Ascending aorta (tissue), 2 donors: ENCODE data around the gene EZR. TPM values are rescaled to one million over a fixed set of nuclear protein-coding genes. Genes with fewer than 3 reads are reported as not detected.
"Not testable (repeated sequence)": the region's sequence is repeated elsewhere in the genome, so short reads cannot be mapped to it uniquely, and the experiment has no call there.

Experiments
- DNase-seq, 2 donors: peaks; one replicate each; pipeline ENCODE4 v3.0.0-alpha.2; 2019; ENCODE audit warnings: low spot score in 2 of 2
- H3K27ac ChIP-seq, 2 donors: fragments of 200-600 bp; sonication (generic); one replicate each; pipeline ENCODE4 v1.5.1; 2016 to 2017; ENCODE audit warnings: mild to moderate bottlenecking in 1 of 2
- H3K27me3 ChIP-seq: fragments of 200-600 bp; sonication (generic); one replicate; pipeline ENCODE4 v1.5.1; 2017
- H3K36me3 ChIP-seq, 2 donors: fragments of 200-600 bp; sonication (generic); one replicate each; pipeline ENCODE4 v1.5.1; 2016
- H3K4me1 ChIP-seq, 2 donors: fragments of 200-600 bp; sonication (generic); one replicate each; pipeline ENCODE4 v1.5.1; 2016 to 2017; ENCODE audit warnings: mild to moderate bottlenecking in 1 of 2
- H3K4me3 ChIP-seq, 2 donors: fragments of 200-600 bp; sonication (generic); one replicate each; pipeline ENCODE4 v1.5.1; 2016 to 2017; ENCODE audit warnings: mild to moderate bottlenecking in 1 of 2
- H3K9me3 ChIP-seq, 2 donors: fragments of 200-600 bp; sonication (generic); one replicate each; pipeline ENCODE4 v1.5.1; 2016
- CTCF ChIP-seq, 3 experiments: fragments of 200-600 bp in 2 of 3; fragments of 450-650 bp in 1 of 3; sonication (generic) in 2 of 3; IDR thresholded peaks; one replicate each; pipeline ENCODE4 v1.5.1; 2016 to 2019; ENCODE audit warnings: antibody characterized with exemption in 3 of 3, mild to moderate bottlenecking in 1 of 3, moderate library complexity in 1 of 3
- intact Hi-C: fragments of 100-400 bp; cut with DNase I; formaldehyde crosslinking; loops from one replicate; pipeline ENCODE4 v1.15.1; 2023
- total RNA-seq: library from RNA; depleted of rRNA; stranded (reverse); fragments of >200 nt; gene quantifications from one replicate; pipeline ENCODE4 v1.1.0, GENCODE V29; 2016

The EZR gene
- total RNA-seq, 1 donor from 2014 or later: 49.7 TPM

DNA sequence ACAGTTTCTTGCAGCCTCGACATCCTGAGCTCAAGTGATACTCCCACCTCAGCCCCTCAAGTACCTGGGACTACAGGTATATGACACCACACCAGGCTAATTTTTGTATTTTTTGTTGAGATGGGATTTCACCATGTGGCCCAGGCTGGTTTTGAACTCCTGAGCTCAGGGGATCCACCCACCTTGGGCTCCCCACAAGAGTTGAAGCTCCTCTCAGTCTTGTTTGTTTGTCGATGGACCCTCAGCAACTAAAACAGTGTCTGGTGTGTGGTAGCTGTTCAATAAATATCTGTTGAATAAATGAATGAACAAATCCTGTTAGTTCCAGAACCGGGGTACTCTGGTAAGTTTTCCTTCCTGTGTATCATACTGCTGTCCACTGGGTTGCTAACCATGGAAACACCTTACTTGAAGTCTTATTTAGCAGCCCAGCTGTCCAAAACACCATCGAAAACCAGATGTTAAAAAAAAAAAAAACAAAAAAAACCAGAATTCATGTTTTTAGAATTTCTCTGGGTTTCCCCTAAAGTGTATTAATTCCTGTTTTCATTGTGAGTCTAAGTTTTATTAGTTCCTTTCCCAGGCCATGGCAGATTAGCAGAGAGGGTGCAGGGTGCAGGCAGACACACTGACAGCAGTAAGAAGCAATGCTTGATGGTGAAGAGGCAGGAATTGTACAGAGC is 7.8 kb upstream of the EZR start:
- no peaks in the 10 kb centered on the region for H3K9me3 ChIP-seq
- H3K4me3 ChIP-seq: no peak overlapping the region
- no peak overlapping the region for H3K27ac ChIP-seq
- TF ChIP-seq CTCF (IDR thresholded peaks at IDR 0.05): no peak
- H3K27me3 ChIP-seq: no peaks in the 10 kb centered on the region
- intact Hi-C loops: no loop called here
- no peaks in the 10 kb centered on the region for H3K4me1 ChIP-seq
- H3K36me3 ChIP-seq: no peaks in the 10 kb centered on the region
- no peak for DNase-seq

- TF ChIP-seq CTCF (IDR thresholded peaks at IDR 0.05): no peak
- no peaks in the 10 kb centered on the region for H3K27me3 ChIP-seq
- intact Hi-C loops: no loop called here
- H3K4me3 ChIP-seq: no peak overlapping the region
- no peaks in the 10 kb centered on the region for H3K36me3 ChIP-seq
- H3K9me3 ChIP-seq: no peaks in the 10 kb centered on the region
- DNase-seq: no peak
- H3K4me1 ChIP-seq: no peaks in the 10 kb centered on the region
- H3K27ac ChIP-seq: no peak overlapping the region
These were observed 6.8 kb upstream of the EZR start for GRCh38 chr6:158825951-158826306.

DNA sequence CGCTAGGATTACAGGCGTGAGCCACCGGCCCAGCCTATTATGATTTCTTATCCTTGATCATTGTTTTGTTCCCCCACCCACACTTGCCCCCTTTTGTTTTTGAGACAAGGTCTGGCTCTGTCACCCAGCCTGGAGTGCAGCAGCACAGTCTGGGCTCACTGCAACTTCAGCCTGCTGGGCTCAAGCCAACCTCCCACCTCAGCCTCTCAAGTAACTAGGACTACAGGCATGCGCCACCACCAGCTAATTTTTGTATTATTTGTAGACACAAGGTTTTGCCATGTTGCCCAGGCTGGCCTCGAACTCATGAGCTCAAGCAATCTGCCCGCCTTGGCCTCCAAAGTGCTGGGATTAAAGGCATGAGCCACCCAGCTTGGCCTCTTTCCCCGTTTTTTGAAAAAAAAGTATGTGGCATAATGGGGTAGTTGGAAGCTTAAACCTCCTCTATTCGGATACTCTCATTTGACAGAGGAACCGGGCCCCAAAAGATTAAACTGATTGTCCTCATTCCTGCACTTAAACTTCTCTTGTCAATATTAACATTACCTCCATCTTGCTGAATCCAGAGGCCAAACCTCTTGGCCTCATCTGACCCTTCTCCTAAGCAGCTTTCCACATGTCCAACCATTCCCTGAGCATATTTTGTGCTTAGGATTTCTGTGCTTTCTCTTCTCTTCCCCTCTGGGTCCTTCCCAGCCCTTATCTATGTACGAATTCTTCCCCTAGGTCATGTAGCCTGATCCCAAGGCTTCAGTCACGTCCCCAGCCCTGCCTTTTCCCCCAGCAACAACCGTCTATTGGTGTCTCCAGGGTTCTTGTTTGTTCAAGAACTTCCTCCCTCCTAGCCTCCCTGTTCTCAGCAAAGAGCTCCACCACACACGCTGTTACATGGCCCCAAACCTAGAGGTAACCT is 6.1 kb upstream of the EZR start:
- DNase-seq: no peak
- intact Hi-C loops: no loop called here
- Histone ChIP-seq H3K9me3 (no peaks in the 10 kb centered on the region), H3K27me3 (no peaks in the 10 kb centered on the region), H3K4me3 (no peak overlapping the region), H3K36me3 (no peaks in the 10 kb centered on the region), H3K4me1 (no peaks in the 10 kb centered on the region), H3K27ac (no peak overlapping the region)
- no peak for TF ChIP-seq CTCF (IDR thresholded peaks at IDR 0.05)

- H3K36me3 ChIP-seq, H3K9me3 ChIP-seq, H3K4me1 ChIP-seq, intact Hi-C loops, H3K4me3 ChIP-seq, H3K27me3 ChIP-seq, H3K27ac ChIP-seq, DNase-seq: not testable (repeated sequence)
These were observed 4.4 kb upstream of the EZR start for GRCh38 chr6:158823616-158824015.

GRCh38 chr6:158819977-158820622 is 932 bp upstream of the EZR start:
- H3K4me1 ChIP-seq: peaks cover 0 to 19% of the 10 kb centered on the region in 2 donors
- TF ChIP-seq CTCF (IDR thresholded peaks at IDR 0.05): no peak
- no peaks in the 10 kb centered on the region for H3K36me3 ChIP-seq
- no peak for DNase-seq
- H3K9me3 ChIP-seq: no peaks in the 10 kb centered on the region
- intact Hi-C loops: loop anchor here (1.0 to 10.0 kb wide), 5 partner anchors 21 to 255 kb away; partner anchors contain the start of genes RSPH3 and TMEM181
- peak overlapping the region; percentile 93 to 99 for H3K27ac ChIP-seq
- no peaks in the 10 kb centered on the region for H3K27me3 ChIP-seq
- H3K4me3 ChIP-seq: peak overlapping the region; percentile 81 to 96
